Fibroblast of skin of left quadriceps (primary cell): ENCODE results near the gene PSMD8.
"Not testable (repeated sequence)": the region's sequence is repeated elsewhere in the genome, so short reads cannot be mapped to it uniquely, and the experiment has no call there.

Experiments used
- DNase-seq, 2 experiments: peaks; one replicate each; pipeline ENCODE4 v3.0.0-alpha.2; 2013; ENCODE audit warnings: low read depth in 2 of 2

PSMD8 gene

GRCh38 chr19:38387550-38388348, 13.4 kb downstream of the PSMD8 start, which contains the start of gene GGN:
GGN (minus strand) TSS chr19:38388034; CDS start chr19:38387261, 773 bp downstream.
- peak; percentile 92 for DNase-seq

- DNase-seq, result no peak
Observed at GRCh38 chr19:38388349-38389100, 14.2 kb downstream of the PSMD8 start, which contains the start of gene SPRED3. SPRED3 (plus strand) TSS chr19:38388697; CDS start chr19:38390303, 1,606 bp downstream.

GRCh38 chr19:38389101-38389925, 14.9 kb downstream of the PSMD8 start:
- peak; percentile 52 to 53 for DNase-seq

GRCh38 chr19:38389957-38390924, 15.9 kb downstream of the PSMD8 start:
- DNase-seq, result no peak

DNA sequence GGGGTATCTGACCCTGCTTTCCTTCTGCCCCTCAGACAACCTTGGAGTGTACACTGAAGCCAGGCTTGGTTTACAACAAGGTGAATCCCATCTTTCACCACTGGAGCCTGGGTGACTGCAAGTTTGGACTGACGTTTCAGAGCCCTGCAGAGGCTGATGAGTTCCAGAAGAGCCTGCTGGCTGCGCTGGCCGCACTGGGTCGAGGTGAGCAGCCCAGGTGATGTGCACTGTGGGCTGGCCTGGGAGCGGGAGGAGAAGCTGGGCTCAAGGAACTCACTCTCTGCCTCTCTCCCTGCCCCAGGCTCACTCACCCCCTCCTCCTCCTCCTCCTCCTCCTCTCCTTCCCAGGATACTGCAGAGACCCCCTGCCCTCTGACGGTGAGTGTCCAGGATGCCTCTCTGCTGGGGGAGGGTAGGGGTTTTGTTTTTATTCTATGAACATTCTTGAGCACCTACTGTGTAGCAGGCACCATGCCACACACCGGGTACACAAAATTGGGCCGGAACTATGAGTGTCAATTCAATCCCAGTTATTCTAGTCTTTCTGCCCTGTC, 17.6 kb downstream of the PSMD8 start:
- no peak for DNase-seq

DNA sequence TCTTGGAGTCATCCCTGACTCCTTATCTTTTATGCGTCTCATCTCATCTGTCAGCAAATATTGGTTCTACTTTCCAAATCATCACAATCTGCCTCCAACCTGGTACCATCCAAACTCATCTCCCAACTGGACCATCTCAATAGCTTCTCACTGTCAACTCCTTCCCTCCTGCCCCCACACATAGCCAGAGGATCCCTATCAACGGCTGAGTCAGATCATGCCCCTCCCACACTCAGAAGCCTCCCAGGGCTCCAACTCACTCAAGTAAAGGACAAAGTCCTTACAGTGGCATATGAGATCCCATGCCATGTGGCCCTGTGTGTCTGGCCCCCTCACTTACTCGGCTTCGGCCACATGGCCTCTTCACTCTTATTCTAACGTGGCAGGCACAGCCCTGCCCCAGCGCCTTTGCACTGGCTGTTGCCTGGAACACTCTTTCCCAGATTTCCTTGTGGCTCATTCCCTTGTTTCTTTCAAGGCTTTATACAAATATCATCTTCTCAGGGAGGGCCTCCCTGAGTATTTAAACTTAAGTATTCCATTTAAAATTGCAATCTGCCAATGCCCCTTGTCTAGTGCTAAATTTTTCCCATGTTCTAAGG, 18.4 kb downstream of the PSMD8 start:
- DNase-seq, result no peak

- DNase-seq, result no peak
Observed at GRCh38 chr19:38394488-38394887, 20.1 kb downstream of the PSMD8 start.

- no peak for DNase-seq
Observed at GRCh38 chr19:38395381-38396114, 21.2 kb downstream of the PSMD8 start.

DNA sequence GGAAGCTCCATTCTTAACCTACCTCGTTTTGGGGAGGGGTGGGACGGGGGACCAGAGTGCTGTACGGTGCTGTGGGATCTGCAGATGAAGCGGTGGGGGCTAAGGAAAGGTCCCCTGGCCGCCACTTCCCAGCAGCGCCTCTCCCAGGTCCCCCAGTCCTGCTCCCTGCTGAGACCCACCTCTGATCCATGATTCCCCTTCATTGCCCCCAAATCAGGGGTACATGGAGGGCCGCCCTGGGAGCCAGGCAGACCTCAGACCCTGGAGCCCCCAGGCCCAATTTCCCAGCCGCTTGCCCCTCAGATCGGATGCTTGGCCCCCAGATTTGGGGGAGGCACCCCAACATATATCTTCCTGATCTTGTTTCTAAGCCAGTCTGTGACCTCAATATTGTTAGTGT, 24.7 kb downstream of the PSMD8 start:
- DNase-seq, result no peak

GRCh38 chr19:38399537-38399936, 25.2 kb downstream of the PSMD8 start:
- no peak for DNase-seq

- no peak for DNase-seq
Observed at GRCh38 chr19:38400361-38400760, 26.0 kb downstream of the PSMD8 start.

- DNase-seq, result no peak
Observed at GRCh38 chr19:38401148-38401547, 26.8 kb downstream of the PSMD8 start.

DNA sequence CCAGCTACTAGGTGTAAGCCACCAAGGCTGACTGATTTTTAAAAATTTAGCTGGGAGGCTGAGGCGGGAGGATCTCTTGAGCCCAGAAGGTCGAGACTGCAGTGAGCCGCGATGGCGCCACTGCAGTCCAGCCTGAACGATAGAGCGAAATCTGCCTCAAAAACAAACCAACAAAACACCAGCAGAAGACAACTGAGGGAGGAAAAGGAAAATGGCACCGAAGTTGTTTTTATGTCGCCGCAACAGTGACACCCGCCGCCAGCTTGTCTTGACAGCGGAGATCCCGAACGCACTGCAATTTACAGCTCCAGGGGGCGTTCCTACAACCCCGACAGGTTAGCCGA, 28.2 kb downstream of the PSMD8 start:
- DNase-seq, result no peak

GRCh38 chr19:38402967-38403674, 28.8 kb downstream of the PSMD8 start, which contains the start of gene FAM98C:
FAM98C (plus strand) TSS chr19:38403093; CDS start chr19:38403154, 61 bp downstream.
- peak; percentile 91 to 92 for DNase-seq

DNA sequence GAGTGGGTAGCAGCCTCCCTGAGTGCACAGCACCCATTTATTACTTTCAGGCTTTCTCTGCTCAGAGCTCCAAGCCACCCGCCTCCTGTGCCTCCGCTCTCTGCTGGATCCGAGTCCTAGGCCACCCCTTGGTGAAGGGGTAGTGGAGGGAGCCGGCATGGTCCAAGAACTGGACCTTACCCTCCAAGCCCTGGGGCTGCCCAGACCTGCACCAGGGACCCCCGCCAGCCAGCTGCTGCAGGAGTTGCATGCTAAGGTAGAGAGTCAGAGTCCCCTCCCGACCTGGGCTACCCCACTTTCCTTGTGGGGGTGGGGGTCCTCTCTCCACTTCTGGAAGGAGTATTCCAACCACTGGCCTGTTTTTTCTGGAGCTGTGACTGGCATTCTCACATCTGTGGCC, 30.5 kb downstream of the PSMD8 start:
- no peak for DNase-seq

- DNase-seq, result no peak
Observed at GRCh38 chr19:38405276-38405675, 30.9 kb downstream of the PSMD8 start.

DNA sequence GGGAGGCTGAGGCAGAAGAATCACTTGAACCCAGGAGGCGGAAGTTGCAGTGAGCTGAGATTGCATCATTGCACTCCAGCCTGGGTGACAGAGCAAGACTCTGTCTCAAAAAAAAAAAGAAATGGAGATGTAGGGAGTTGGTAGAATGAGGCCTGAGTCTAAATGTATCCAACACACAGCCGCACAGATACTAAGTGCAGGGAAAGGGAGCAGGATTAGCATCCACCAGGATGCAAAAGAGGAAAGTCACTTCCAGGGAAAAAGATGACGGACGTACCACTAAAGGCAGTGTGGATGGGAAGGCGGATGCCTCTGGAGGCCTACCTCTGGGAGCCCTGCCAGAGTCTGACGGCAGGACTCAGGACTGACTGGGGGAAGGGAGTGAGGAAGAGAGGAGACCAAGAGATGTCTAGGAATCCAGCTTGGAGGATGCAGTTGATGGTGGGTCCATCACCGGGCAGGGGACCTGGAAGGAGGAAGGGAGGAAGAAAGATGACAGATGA, 35.3 kb downstream of the PSMD8 start:
- peak; percentile 23 to 34 for DNase-seq

- not testable (repeated sequence) for DNase-seq
Observed at GRCh38 chr19:38410407-38410806, 36.0 kb downstream of the PSMD8 start.
